Large intestine (tissue), 3 donors: ENCODE data around the gene ASB13. TPM values are rescaled to one million over a fixed set of nuclear protein-coding genes. Genes with fewer than 3 reads are reported as not detected.
"Not testable (repeated sequence)": the region's sequence is repeated elsewhere in the genome, so short reads cannot be mapped to it uniquely, and the experiment has no call there.

Source experiments
- DNase-seq, 2 donors: peaks; one replicate each; pipeline versions ENCODE4 v3.0.0 to v3.0.0-alpha.2; 2013
- H3K27ac ChIP-seq: one replicate; pipeline ENCODE4 v1.5.1; 2013; ENCODE audit warnings: low read length
- H3K27me3 ChIP-seq: 2 replicates; pipeline ENCODE4 v1.6.1; 2013; ENCODE audit warnings: low read length; ENCODE audit not compliant: control insufficient read depth, insufficient read depth
- H3K36me3 ChIP-seq: 2 replicates; pipeline ENCODE4 v1.6.1; 2013; ENCODE audit warnings: low read length; ENCODE audit not compliant: control insufficient read depth, insufficient read depth
- H3K4me1 ChIP-seq: one replicate; pipeline ENCODE4 v1.6.1; 2013; ENCODE audit warnings: low read length; ENCODE audit not compliant: control insufficient read depth, insufficient read depth
- H3K4me3 ChIP-seq: one replicate; pipeline ENCODE4 v1.5.1; 2013; ENCODE audit warnings: low read length
- H3K9me3 ChIP-seq: one replicate; pipeline ENCODE4 v1.6.1; 2013; ENCODE audit warnings: mild to moderate bottlenecking, low read depth, low read length, moderate library complexity; ENCODE audit not compliant: control insufficient read depth
- WGBS: methylation state at CpG from one replicate; pipeline ENCODE4 v1.1.5; 2013; ENCODE audit warnings: low lambda C conversion rate; ENCODE audit not compliant: insufficient coverage; 5-methylcytosine and 5-hydroxymethylcytosine counted together
- polyA plus RNA-seq: library from polyadenylated mRNA; unstranded; fragments of 120-200 nt; gene quantifications from one replicate; pipeline ENCODE4 v1.2.1, GENCODE V29; 2013

Gene ASB13
- polyA plus RNA-seq, 1 donor, result 29.9 TPM

- peaks cover 13% of the 10 kb centered on the region for H3K4me1 ChIP-seq
- H3K27me3 ChIP-seq, result no peaks in the 10 kb centered on the region
- no peak overlapping the region for H3K4me3 ChIP-seq
- no peaks in the 10 kb centered on the region for H3K36me3 ChIP-seq
- H3K9me3 ChIP-seq, result no peaks in the 10 kb centered on the region
- WGBS, result no CpG with 5 or more reads among the region's 24 CpGs
- no peak overlapping the region for H3K27ac ChIP-seq
- DNase-seq, result no peak
Measured at GRCh38 chr10:5624701-5625100, 41.7 kb downstream of the ASB13 start.

- Histone ChIP-seq H3K27me3 (no peaks in the 10 kb centered on the region), H3K27ac (no peak overlapping the region), H3K36me3 (no peaks in the 10 kb centered on the region), H3K4me1 (peaks cover 28% of the 10 kb centered on the region), H3K9me3 (no peaks in the 10 kb centered on the region), H3K4me3 (no peak overlapping the region)
- DNase-seq, result peak; percentile 79 to 83
- WGBS, result 13% methylated on average over 3 of the region's 19 CpGs
Measured at GRCh38 chr10:5623081-5623748, 43.2 kb downstream of the ASB13 start.

GRCh38 chr10:5622186-5622960 lies 44.0 kb downstream of the ASB13 start:
- DNase-seq, result no peak
- no peaks in the 10 kb centered on the region for H3K27me3 ChIP-seq
- no peak overlapping the region for H3K27ac ChIP-seq
- H3K4me1 ChIP-seq, result peaks cover 30% of the 10 kb centered on the region
- WGBS, result no CpG with 5 or more reads among the region's 6 CpGs
- H3K9me3 ChIP-seq, result no peaks in the 10 kb centered on the region
- no peaks in the 10 kb centered on the region for H3K36me3 ChIP-seq
- H3K4me3 ChIP-seq, result no peak overlapping the region

- peaks cover 30% of the 10 kb centered on the region for H3K4me1 ChIP-seq
- not testable (repeated sequence) for H3K36me3 ChIP-seq
- WGBS, result no CpG with 5 or more reads among the region's 6 CpGs
Measured at GRCh38 chr10:5621371-5621770, 45.0 kb downstream of the ASB13 start.

GRCh38 chr10:5620966-5621365 lies 45.4 kb downstream of the ASB13 start:
- no peak overlapping the region for H3K4me3 ChIP-seq
- H3K36me3 ChIP-seq, result no peaks in the 10 kb centered on the region
- H3K4me1 ChIP-seq, result peaks cover 30% of the 10 kb centered on the region
- WGBS, result no CpG with 5 or more reads among the region's 16 CpGs
- no peaks in the 10 kb centered on the region for H3K27me3 ChIP-seq
- H3K9me3 ChIP-seq, result no peaks in the 10 kb centered on the region
- no peak for DNase-seq
- no peak overlapping the region for H3K27ac ChIP-seq

More at GRCh38 chr10:5621371-5621770, 45.0 kb downstream of the ASB13 start:
- H3K27me3 ChIP-seq, H3K27ac ChIP-seq, DNase-seq, H3K9me3 ChIP-seq, H3K4me3 ChIP-seq: not testable (repeated sequence)

GRCh38 chr10:5620223-5620721 lies 46.1 kb downstream of the ASB13 start:
- Histone ChIP-seq H3K4me1 (peaks cover 30% of the 10 kb centered on the region), H3K4me3 (no peak overlapping the region), H3K36me3 (no peaks in the 10 kb centered on the region), H3K9me3 (no peaks in the 10 kb centered on the region), H3K27me3 (no peaks in the 10 kb centered on the region), H3K27ac (no peak overlapping the region)
- no peak for DNase-seq
- WGBS, result no CpG with 5 or more reads among the region's 11 CpGs

GRCh38 chr10:5619362-5620211 lies 46.8 kb downstream of the ASB13 start:
- no peak overlapping the region for H3K4me3 ChIP-seq
- no peaks in the 10 kb centered on the region for H3K9me3 ChIP-seq
- DNase-seq, result no peak
- H3K27ac ChIP-seq, result no peak overlapping the region
- no peaks in the 10 kb centered on the region for H3K36me3 ChIP-seq
- no CpG with 5 or more reads among the region's 16 CpGs for WGBS
- H3K27me3 ChIP-seq, result no peaks in the 10 kb centered on the region
- H3K4me1 ChIP-seq, result peaks cover 30% of the 10 kb centered on the region

- peaks cover 36% of the 10 kb centered on the region for H3K4me1 ChIP-seq
- WGBS, result no CpG with 5 or more reads among the region's 12 CpGs
- H3K4me3 ChIP-seq, result no peak overlapping the region
- H3K9me3 ChIP-seq, result no peaks in the 10 kb centered on the region
- H3K27ac ChIP-seq, result peak overlapping the region; percentile 37
- peak; percentile 47 to 72 for DNase-seq
- H3K27me3 ChIP-seq, result no peaks in the 10 kb centered on the region
- H3K36me3 ChIP-seq, result no peaks in the 10 kb centered on the region
Measured at GRCh38 chr10:5618829-5619228, 47.6 kb downstream of the ASB13 start.

- 100% methylated on average over 1 of the region's 8 CpGs for WGBS
- Histone ChIP-seq H3K27me3 (no peaks in the 10 kb centered on the region), H3K9me3 (no peaks in the 10 kb centered on the region), H3K36me3 (no peaks in the 10 kb centered on the region), H3K27ac (no peak overlapping the region), H3K4me1 (peaks cover 32% of the 10 kb centered on the region), H3K4me3 (no peak overlapping the region)
- DNase-seq, result no peak
Measured at GRCh38 chr10:5618042-5618441, 48.4 kb downstream of the ASB13 start.

GRCh38 chr10:5617521-5617920 lies 48.9 kb downstream of the ASB13 start:
- H3K4me3 ChIP-seq, result no peak overlapping the region
- no peak overlapping the region for H3K27ac ChIP-seq
- peaks cover 28% of the 10 kb centered on the region for H3K4me1 ChIP-seq
- DNase-seq, result no peak
- no peaks in the 10 kb centered on the region for H3K36me3 ChIP-seq
- no peaks in the 10 kb centered on the region for H3K27me3 ChIP-seq
- H3K9me3 ChIP-seq, result no peaks in the 10 kb centered on the region
- no CpG with 5 or more reads among the region's 11 CpGs for WGBS
